K562 (cell line): ENCODE data around the gene ZNF275. TPM values are rescaled to one million over a fixed set of nuclear protein-coding genes. Genes with fewer than 3 reads are reported as not detected.

Experiments
- ATAC-seq: fragments of 200-7000 bp; cut with Tn5 transposase; 3 replicates; pipeline ENCODE4 v1.9.1; 2020; ENCODE audit warnings: moderate library complexity
- BruUV-seq: library from RNA; stranded (reverse); fragments of 400-500 nt; replicated peaks from 2 replicates; lab custom pipeline; 2021; lab: Mats Ljungman, UMichigan
- CTCF ChIA-PET: fragments of 300-600 bp; formaldehyde crosslinking; extraction: SDS; loops from one replicate; lab custom pipeline; 2021; ENCODE audit warnings: low intra/inter-chr PET ratio; lab: Yijun Ruan, JAX
- POLR2A ChIA-PET: fragments of 300-600, 350-650 bp; sonication (Branson Sonifier 250); formaldehyde crosslinking; extraction: SDS; loops from one replicate; lab custom pipeline; 2021; ENCODE audit warnings: antibody characterized with exemption, inconsistent platforms; lab: Yijun Ruan, JAX
- DNase-seq, 4 experiments: peaks; one replicate each; pipeline versions ENCODE4 v3.0.0 to v3.0.0-alpha.2; 2011 to 2018; ENCODE audit warnings: low spot score in 3 of 4, mixed read lengths in 3 of 4; ENCODE audit errors: extremely low read depth in 1 of 4
- FAIRE-seq: peaks from 2 replicates; lab custom pipeline; 2011; peaks lifted over from hg19 to GRCh38; lab: Jason Lieb, UNC
- H2AFZ ChIP-seq: 2 replicates; pipeline ENCODE4 v1.6.0; 2011; ENCODE audit warnings: low read depth, low read length, control low read depth, inconsistent platforms
- H3K27ac ChIP-seq: fragments of 200-600 bp; 3 replicates; pipeline ENCODE4 v1.8.0; 2011; ENCODE audit warnings: low read depth, mild to moderate bottlenecking, control low read depth, inconsistent platforms, low read length, moderate library complexity, mixed read lengths; ENCODE audit errors: extremely low read depth
- H3K27me3 ChIP-seq, 2 experiments: fragments of 300-600 bp in 1 of 2; 2 replicates in 1 of 2; 3 replicates in 1 of 2; pipeline versions ENCODE4 v1.6.0 to v1.8.0; 2011; ENCODE audit warnings: inconsistent platforms in 2 of 2, low read length in 2 of 2, mild to moderate bottlenecking in 1 of 2, mixed read lengths in 1 of 2, moderate library complexity in 1 of 2; ENCODE audit not compliant: control insufficient read depth in 2 of 2, insufficient read depth in 2 of 2
- H3K36me3 ChIP-seq: fragments of 300-600 bp; 3 replicates; pipeline ENCODE4 v1.8.0; 2011; ENCODE audit warnings: mild to moderate bottlenecking, low read length, inconsistent platforms; ENCODE audit not compliant: control insufficient read depth, insufficient read depth
- H3K4me1 ChIP-seq, 2 experiments: fragments of 200-600 bp in 1 of 2; replicated peaks in 1 of 2; 2 replicates in 1 of 2; 3 replicates in 1 of 2; pipeline versions ENCODE4 v1.5.1 to v1.8.0; 2011; ENCODE audit warnings: inconsistent platforms in 2 of 2, low read length in 2 of 2, mild to moderate bottlenecking in 1 of 2, mixed read lengths in 1 of 2, moderate library complexity in 1 of 2; ENCODE audit not compliant: control insufficient read depth in 2 of 2, insufficient read depth in 2 of 2
- H3K4me2 ChIP-seq: 2 replicates; pipeline ENCODE4 v1.6.1; 2011; ENCODE audit warnings: low read length, control low read depth, inconsistent platforms, mixed read lengths; ENCODE audit not compliant: insufficient read depth
- H3K4me3 ChIP-seq: fragments of 200-600 bp; sonication (generic), shearing (Covaris generic); 2 replicates; pipeline ENCODE4 v1.5.1; 2016; ENCODE audit warnings: control low read depth, inconsistent platforms
- H3K79me2 ChIP-seq: fragments of 200-600 bp; 3 replicates; pipeline ENCODE4 v1.8.0; 2011; ENCODE audit warnings: low read length, inconsistent platforms; ENCODE audit not compliant: control insufficient read depth, insufficient read depth
- H3K9ac ChIP-seq, 2 experiments: 2 replicates each; pipeline versions ENCODE4 v1.6.0 to v1.6.1; 2011; ENCODE audit warnings: low read depth in 2 of 2, low read length in 2 of 2, control low read depth in 1 of 2, inconsistent platforms in 1 of 2, mild to moderate bottlenecking in 1 of 2, mixed read lengths in 1 of 2; ENCODE audit not compliant: insufficient read depth in 1 of 2
- H3K9me1 ChIP-seq: one replicate; pipeline ENCODE4 v1.6.0; 2011; ENCODE audit warnings: inconsistent platforms, mild to moderate bottlenecking, low read length, moderate library complexity; ENCODE audit not compliant: control insufficient read depth, insufficient read depth
- H3K9me3 ChIP-seq: replicated peaks from 2 replicates; pipeline ENCODE4 v1.5.1; 2011; ENCODE audit warnings: low read depth, low read length, inconsistent platforms; ENCODE audit not compliant: control insufficient read depth, insufficient read depth
- H4K20me1 ChIP-seq: replicated peaks from 2 replicates; pipeline ENCODE4 v1.6.1; 2011; ENCODE audit warnings: low read length, inconsistent platforms, mixed read lengths; ENCODE audit not compliant: control insufficient read depth, insufficient read depth
- C11orf30 ChIP-seq: fragments of 450-650 bp; IDR thresholded peaks from 2 replicates; pipeline ENCODE4 v1.6.1; 2016; ENCODE audit warnings: low read depth, mild to moderate bottlenecking
- DDX20 ChIP-seq: fragments of 450-650 bp; IDR thresholded peaks from 2 replicates; pipeline ENCODE4 v1.6.1; 2016; ENCODE audit warnings: missing genetic modification characterization, low read depth, mild to moderate bottlenecking, missing compliant biosample characterization, moderate library complexity
- DLX4 ChIP-seq: fragments of 250-450 bp; sonication (Bioruptor Pico); IDR thresholded peaks from 2 replicates; pipeline ENCODE4 v1.6.1; 2021; ENCODE audit warnings: mild to moderate bottlenecking
- HES1 ChIP-seq: fragments of 450-650 bp; IDR thresholded peaks from 2 replicates; pipeline ENCODE4 v1.6.1; 2016; ENCODE audit warnings: low read depth, mild to moderate bottlenecking, moderate library complexity
- NELFE ChIP-seq: IDR thresholded peaks from 2 replicates; pipeline ENCODE4 v1.6.1; 2011; ENCODE audit warnings: mild to moderate bottlenecking; ENCODE audit not compliant: insufficient read depth, insufficient read length
- NR2C2 ChIP-seq, 2 experiments: fragments of 200-800 bp in 1 of 2; sonication (Bioruptor generic) in 1 of 2; sonication (generic) in 1 of 2; formaldehyde crosslinking in 1 of 2; IDR thresholded peaks; 2 replicates each; pipeline versions ENCODE4 v1.6.1 to v1.8.0; 2016 to 2022; ENCODE audit warnings: mild to moderate bottlenecking in 1 of 2, missing compliant biosample characterization in 1 of 2, missing genetic modification characterization in 1 of 2, missing genetic modification reagents in 1 of 2
- ZNF253 ChIP-seq: fragments of 250-450 bp; sonication (Bioruptor Pico); conservative IDR thresholded peaks from 2 replicates; pipeline ENCODE4 v1.6.1; 2021; ENCODE audit warnings: mild to moderate bottlenecking
- ZNF263 ChIP-seq: sonication (generic); formaldehyde crosslinking; IDR thresholded peaks from 2 replicates; pipeline ENCODE4 v1.8.0; 2022; ENCODE audit warnings: mild to moderate bottlenecking, missing genetic modification reagents, borderline replicate concordance
- WGBS: fragments of 100-300 bp; shearing (Covaris generic); methylation state at CpG from one replicate; pipeline ENCODE4 v1.1.6; 2016; ENCODE audit warnings: low coverage, mixed read lengths; ENCODE audit not compliant: insufficient coverage; ENCODE audit errors: missing lambda C conversion rate; 5-methylcytosine and 5-hydroxymethylcytosine counted together
- in situ Hi-C: fragments of 300-500 bp; cut with MboI; formaldehyde crosslinking; loops from 4 replicates; pipeline ENCODE4 v1.15.0; 2018; ENCODE audit warnings: inconsistent platforms, mixed read lengths
- intact Hi-C: fragments of 100-400 bp; cut with micrococcal nuclease; formaldehyde crosslinking; loops from 2 replicates; pipeline ENCODE4 v1.14.2; 2022
- polyA plus RNA-seq, 8 experiments: library from polyadenylated mRNA; depleted of rRNA in 4 of 8; stranded (reverse) in 5 of 8; unstranded in 3 of 8; fragments of >200 nt; fragmentation: Nextera tagmentation in 2 of 8; fragmentation: Illumina TruSeq in 1 of 8; extraction: Ambion mirVana in 2 of 8; extraction: Trizol in 1 of 8; gene quantifications; 2 replicates each; pipeline versions ENCODE4 v1.2.1 to v1.2.3, GENCODE V29; 2011 to 2014; ENCODE audit warnings: inconsistent platforms in 1 of 8, missing spikeins in 1 of 8
- total RNA-seq, 7 experiments: library from RNA; depleted of rRNA in 6 of 7; stranded (reverse); fragments of >200 nt in 6 of 7; fragmentation: Illumina TruSeq in 2 of 7; extraction: Trizol in 2 of 7; gene quantifications; 2 replicates each; pipeline versions ENCODE4 v1.2.1 to v1.2.3, GENCODE V29; 2011 to 2021; ENCODE audit warnings: low replicate concordance in 1 of 7
- TF ChIP-seq, protein P1 (sequence below): fragments of 200-800 bp; sonication (Bioruptor generic); IDR thresholded peaks from 2 replicates; pipeline ENCODE4 v1.6.1; 2016; ENCODE audit warnings: missing genetic modification characterization, missing compliant biosample characterization

ZNF275 gene
- total and polyA plus RNA-seq, 9 of the 15 experiments (the other 6 are each of a cell fraction or from before 2014, with no cell fraction given) = 2.1 to 19.1 (median 12.0) TPM

DNA sequence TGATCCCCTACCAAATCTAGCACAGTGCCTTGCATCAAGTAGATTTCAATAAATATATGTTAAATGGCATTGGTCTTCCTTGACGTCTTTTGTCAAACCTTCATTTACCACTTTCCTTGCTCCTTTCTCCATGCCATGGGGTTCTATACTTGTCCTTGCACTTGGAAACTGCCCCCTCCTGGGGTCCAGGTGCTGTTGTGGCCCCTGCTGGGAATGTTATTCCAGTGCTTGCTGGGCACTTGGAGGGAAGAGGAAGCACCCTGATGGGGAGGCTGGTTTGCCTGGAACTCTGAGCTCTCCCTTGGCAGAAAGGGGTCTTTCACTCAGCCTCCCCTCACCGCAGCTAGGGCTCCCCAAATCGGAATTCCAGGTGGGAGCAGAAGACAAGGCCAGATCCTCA, 18.9 kb downstream of the ZNF275 start:
- DNase-seq (no peak), FAIRE-seq (no peak), ATAC-seq (no peak)
- POLR2A ChIA-PET = interaction anchor here (0.8 to 2.5 kb wide), 4 partner anchors 10 to 20 kb away, joined by 3 to 7 read pairs (median 4); partner anchors contain the start of gene ZNF275
- TF ChIP-seq ZNF263 = no peak
- in situ Hi-C loops = no loop called here
- Histone ChIP-seq H3K4me3 (no peak overlapping the region), H3K27me3 (no peaks in the 10 kb centered on the region), H3K36me3 (peaks cover 26% of the 10 kb centered on the region; the same call in 2 of the 3 replicates), H3K27ac (no peak overlapping the region), H3K4me1 (no peaks in the 10 kb centered on the region; a peak in 1 of 5 replicates), H3K9me3 (no peaks in the 10 kb centered on the region), H3K9ac (no peak overlapping the region), H3K4me2 (no peak overlapping the region), H4K20me1 (no peaks in the 10 kb centered on the region), H2AFZ (no peak overlapping the region), H3K79me2 (no peaks in the 10 kb centered on the region), H3K9me1 (no peaks in the 10 kb centered on the region)
- CTCF ChIA-PET = no interaction called here
- WGBS = 63% methylated on average over 3 of the region's 3 CpGs
- no TSS peak for BruUV-seq
- intact Hi-C loops = no loop called here

- 79% methylated on average over 12 of the region's 12 CpGs for WGBS
- in situ Hi-C loops = no loop called here
- TF ChIP-seq ZNF253 (CRISPR knock-in tag) (no peak), C11orf30 (no peak), HES1 (no peak), NELFE (no peak), DDX20 (tag) (no peak), NR2C2 (CRISPR knock-in tag; IDR thresholded peaks at IDR 0.05) (no peak), NR2C2 (tag; IDR thresholded peaks at IDR 0.05) (no peak), DLX4 (CRISPR knock-in tag) (no peak)
- TF ChIP-seq, protein P1, sequence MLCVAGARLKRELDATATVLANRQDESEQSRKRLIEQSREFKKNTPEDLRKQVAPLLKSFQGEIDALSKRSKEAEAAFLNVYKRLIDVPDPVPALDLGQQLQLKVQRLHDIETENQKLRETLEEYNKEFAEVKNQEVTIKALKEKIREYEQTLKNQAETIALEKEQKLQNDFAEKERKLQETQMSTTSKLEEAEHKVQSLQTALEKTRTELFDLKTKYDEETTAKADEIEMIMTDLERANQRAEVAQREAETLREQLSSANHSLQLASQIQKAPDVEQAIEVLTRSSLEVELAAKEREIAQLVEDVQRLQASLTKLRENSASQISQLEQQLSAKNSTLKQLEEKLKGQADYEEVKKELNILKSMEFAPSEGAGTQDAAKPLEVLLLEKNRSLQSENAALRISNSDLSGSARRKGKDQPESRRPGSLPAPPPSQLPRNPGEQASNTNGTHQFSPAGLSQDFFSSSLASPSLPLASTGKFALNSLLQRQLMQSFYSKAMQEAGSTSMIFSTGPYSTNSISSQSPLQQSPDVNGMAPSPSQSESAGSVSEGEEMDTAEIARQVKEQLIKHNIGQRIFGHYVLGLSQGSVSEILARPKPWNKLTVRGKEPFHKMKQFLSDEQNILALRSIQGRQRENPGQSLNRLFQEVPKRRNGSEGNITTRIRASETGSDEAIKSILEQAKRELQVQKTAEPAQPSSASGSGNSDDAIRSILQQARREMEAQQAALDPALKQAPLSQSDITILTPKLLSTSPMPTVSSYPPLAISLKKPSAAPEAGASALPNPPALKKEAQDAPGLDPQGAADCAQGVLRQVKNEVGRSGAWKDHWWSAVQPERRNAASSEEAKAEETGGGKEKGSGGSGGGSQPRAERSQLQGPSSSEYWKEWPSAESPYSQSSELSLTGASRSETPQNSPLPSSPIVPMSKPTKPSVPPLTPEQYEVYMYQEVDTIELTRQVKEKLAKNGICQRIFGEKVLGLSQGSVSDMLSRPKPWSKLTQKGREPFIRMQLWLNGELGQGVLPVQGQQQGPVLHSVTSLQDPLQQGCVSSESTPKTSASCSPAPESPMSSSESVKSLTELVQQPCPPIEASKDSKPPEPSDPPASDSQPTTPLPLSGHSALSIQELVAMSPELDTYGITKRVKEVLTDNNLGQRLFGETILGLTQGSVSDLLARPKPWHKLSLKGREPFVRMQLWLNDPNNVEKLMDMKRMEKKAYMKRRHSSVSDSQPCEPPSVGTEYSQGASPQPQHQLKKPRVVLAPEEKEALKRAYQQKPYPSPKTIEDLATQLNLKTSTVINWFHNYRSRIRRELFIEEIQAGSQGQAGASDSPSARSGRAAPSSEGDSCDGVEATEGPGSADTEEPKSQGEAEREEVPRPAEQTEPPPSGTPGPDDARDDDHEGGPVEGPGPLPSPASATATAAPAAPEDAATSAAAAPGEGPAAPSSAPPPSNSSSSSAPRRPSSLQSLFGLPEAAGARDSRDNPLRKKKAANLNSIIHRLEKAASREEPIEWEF = no peak
Observed at GRCh38 chrX:153353416-153353815, 19.5 kb downstream of the ZNF275 start.

More at GRCh38 chrX:153353416-153353815, 19.5 kb downstream of the ZNF275 start:
- no peak overlapping the region for H2AFZ ChIP-seq
- intact Hi-C loops = no loop called here
- H3K27ac ChIP-seq = no peak overlapping the region
- no peak for DNase-seq
- no peak overlapping the region for H3K4me2 ChIP-seq
- POLR2A ChIA-PET = interaction anchor here (1.2 to 2.5 kb wide), 3 partner anchors 11 to 19 kb away, joined by 3 to 7 read pairs (median 6); partner anchors contain the start of gene ZNF275
- H3K4me1 ChIP-seq = no peaks in the 10 kb centered on the region; a peak in 1 of 5 replicates
- no peaks in the 10 kb centered on the region for H3K9me3 ChIP-seq
- H3K36me3 ChIP-seq = peaks cover 22% of the 10 kb centered on the region; the same call in 1 of the 3 replicates
- H3K4me3 ChIP-seq = no peak overlapping the region
- CTCF ChIA-PET = no interaction called here
- ATAC-seq = no peak
- H3K79me2 ChIP-seq = no peaks in the 10 kb centered on the region
- H3K9me1 ChIP-seq = no peaks in the 10 kb centered on the region
- no peaks in the 10 kb centered on the region for H4K20me1 ChIP-seq
- H3K27me3 ChIP-seq = no peaks in the 10 kb centered on the region
- no peak for FAIRE-seq
- no peak overlapping the region for H3K9ac ChIP-seq
- no TSS peak for BruUV-seq
